Spinal cord (tissue), 10 donors: ENCODE results near the gene ESPL1. TPM values are rescaled to one million over a fixed set of nuclear protein-coding genes. Genes with fewer than 3 reads are reported as not detected.

ENCODE experiments used
- DNase-seq, 6 donors: peaks; one replicate each; pipeline versions ENCODE4 v3.0.0 to v3.0.0-alpha.2; 2013 to 2015; ENCODE audit warnings: low spot score in 6 of 6, low read depth in 4 of 6
- H3K27ac ChIP-seq: one replicate; pipeline ENCODE4 v1.5.1; 2013; ENCODE audit warnings: low read depth, low read length, control low read depth
- H3K27me3 ChIP-seq: one replicate; pipeline ENCODE4 v1.6.1; 2013; ENCODE audit warnings: low read length; ENCODE audit not compliant: control insufficient read depth, insufficient read depth
- H3K36me3 ChIP-seq: one replicate; pipeline ENCODE4 v1.6.1; 2013; ENCODE audit warnings: low read length; ENCODE audit not compliant: control insufficient read depth, insufficient read depth
- H3K4me1 ChIP-seq: one replicate; pipeline ENCODE4 v1.6.1; 2013; ENCODE audit warnings: low read length; ENCODE audit not compliant: control insufficient read depth, insufficient read depth
- H3K4me3 ChIP-seq: one replicate; pipeline ENCODE4 v1.5.1; 2013; ENCODE audit warnings: low read depth, low read length, control low read depth
- H3K9me3 ChIP-seq: one replicate; pipeline ENCODE4 v1.6.1; 2013; ENCODE audit warnings: low read length; ENCODE audit not compliant: control insufficient read depth, insufficient read depth
- WGBS: methylation state at CpG from one replicate; pipeline ENCODE4 v1.1.5; 2013; ENCODE audit warnings: missing lambda C conversion rate; ENCODE audit not compliant: insufficient coverage; 5-methylcytosine and 5-hydroxymethylcytosine counted together
- polyA plus RNA-seq, 2 donors: library from polyadenylated mRNA; unstranded; fragments of 120-200 nt; gene quantifications; one replicate each; pipeline ENCODE4 v1.2.1, GENCODE V29; 2013; ENCODE audit not compliant: insufficient read length in 2 of 2
- total RNA-seq, 2 donors: library from RNA; depleted of rRNA in 1 of 2; stranded (reverse); fragments of 120-200 nt in 1 of 2; fragments of >200 nt in 1 of 2; gene quantifications; one replicate each; pipeline versions ENCODE4 v1.2.3 to v1.2.4, GENCODE V29; 2013 to 2014
- donor health status: healthy.

ESPL1 gene
- total and polyA plus RNA-seq, 4 donors, result 3.0 to 9.2 (median 5.2) TPM

DNA sequence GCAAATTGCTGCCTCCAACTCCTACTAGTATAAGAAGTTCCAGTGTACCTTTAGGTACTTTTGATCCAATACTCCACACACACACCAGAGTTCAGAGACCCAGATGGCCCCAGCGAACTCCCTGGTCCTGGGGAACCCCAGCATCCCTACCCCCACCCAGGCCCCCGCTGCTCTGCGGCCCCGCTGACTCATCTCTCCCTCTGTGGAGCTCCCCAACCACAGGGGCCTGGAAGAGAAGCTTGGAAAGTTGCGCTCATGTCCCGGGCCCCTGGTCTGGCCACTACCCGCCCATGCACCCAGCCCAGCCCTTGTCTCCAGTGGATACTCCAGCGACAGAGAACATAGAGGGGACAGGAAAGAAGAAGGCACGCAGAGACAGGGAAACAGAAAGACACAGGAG lies 72.3 kb downstream of the ESPL1 start:
- Histone ChIP-seq H3K27ac (no peak overlapping the region), H3K9me3 (no peaks in the 10 kb centered on the region), H3K4me3 (no peak overlapping the region), H3K4me1 (peaks cover 24% of the 10 kb centered on the region), H3K36me3 (no peaks in the 10 kb centered on the region), H3K27me3 (peaks cover 21% of the 10 kb centered on the region)
- DNase-seq, result no peak
- 86% methylated on average over 8 of the region's 9 CpGs for WGBS

Other genes starting within 250 kb of the ESPL1 start
- 100 to 1,000 TPM in 1 of 2 donors, 10 to 100 TPM in 1; 23.1 to 117 TPM for gene TNS2, start 218.2 kb upstream of the ESPL1 start, total RNA-seq
- 100 to 1,000 TPM; 102 to 142 TPM for gene TNS2, start 218.2 kb upstream of the ESPL1 start, polyA plus RNA-seq
- 10 to 100 TPM; 34.1 to 34.5 TPM for gene SPRYD3, start 188.9 kb upstream of the ESPL1 start, total RNA-seq
- 10 to 100 TPM; 74.1 to 76.2 TPM for gene SPRYD3, start 188.9 kb upstream of the ESPL1 start, polyA plus RNA-seq
- 100 to 1,000 TPM in 1 of 2 donors, 10 to 100 TPM in 1; 96.6 to 149 TPM for gene IGFBP6, start 170.6 kb upstream of the ESPL1 start, total RNA-seq
- 10 to 100 TPM; 33.5 to 74.9 TPM for gene IGFBP6, start 170.6 kb upstream of the ESPL1 start, polyA plus RNA-seq
- not detected for gene SOAT2, start 164.8 kb upstream of the ESPL1 start, total RNA-seq
- under 1 TPM in 1 of 2 donors, not detected in 1; 0.21 TPM for gene SOAT2, start 164.8 kb upstream of the ESPL1 start, polyA plus RNA-seq
- gene ZNF740, start 87.6 kb upstream of the ESPL1 start, total RNA-seq, result 10 to 100 TPM; 20.1 to 26.1 TPM
- 10 to 100 TPM; 40.4 to 46.4 TPM for gene ZNF740, start 87.6 kb upstream of the ESPL1 start, polyA plus RNA-seq
- gene CSAD, start 87.4 kb upstream of the ESPL1 start, total RNA-seq, result 10 to 100 TPM; 22.3 to 34.4 TPM
- gene CSAD, start 87.4 kb upstream of the ESPL1 start, polyA plus RNA-seq, result 100 to 1,000 TPM in 1 of 2 donors, 10 to 100 TPM in 1; 48.1 to 127 TPM
- under 1 TPM; 0.61 to 0.79 TPM for gene ITGB7, start 61.0 kb upstream of the ESPL1 start, total RNA-seq
- gene ITGB7, start 61.0 kb upstream of the ESPL1 start, polyA plus RNA-seq, result under 1 TPM; 0.62 to 0.70 TPM
- 10 to 100 TPM; 12.2 to 18.2 TPM for gene RARG, start 36.1 kb upstream of the ESPL1 start, total RNA-seq
- gene RARG, start 36.1 kb upstream of the ESPL1 start, polyA plus RNA-seq, result 10 to 100 TPM; 10.8 to 20.1 TPM
- gene PFDN5, start 27.2 kb downstream of the ESPL1 start, total RNA-seq, result 100 to 1,000 TPM; 381 to 945 TPM
- 100 to 1,000 TPM; 566 to 570 TPM for gene PFDN5, start 27.2 kb downstream of the ESPL1 start, polyA plus RNA-seq
- gene MYG1, start 31.4 kb downstream of the ESPL1 start, total RNA-seq, result 10 to 100 TPM; 31.4 to 72.7 TPM
- 10 to 100 TPM; 86.8 to 93.5 TPM for gene MYG1, start 31.4 kb downstream of the ESPL1 start, polyA plus RNA-seq
- 10 to 100 TPM; 27.2 to 69.4 TPM for gene AAAS, start 53.3 kb downstream of the ESPL1 start, total RNA-seq
- gene AAAS, start 53.3 kb downstream of the ESPL1 start, polyA plus RNA-seq, result 10 to 100 TPM; 63.4 to 84.3 TPM
- gene SP7, start 68.1 kb downstream of the ESPL1 start, total RNA-seq, result under 1 TPM; 0.22 to 0.30 TPM
- gene SP7, start 68.1 kb downstream of the ESPL1 start, polyA plus RNA-seq, result under 1 TPM; 0.22 to 0.29 TPM
- 10 to 100 TPM; 38.1 to 55.2 TPM for gene SP1, start 111.9 kb downstream of the ESPL1 start, total RNA-seq
- gene SP1, start 111.9 kb downstream of the ESPL1 start, polyA plus RNA-seq, result 10 to 100 TPM; 31.3 to 32.6 TPM
- gene AMHR2, start 155.6 kb downstream of the ESPL1 start, total RNA-seq, result under 1 TPM; 0.50 to 0.61 TPM
- gene AMHR2, start 155.6 kb downstream of the ESPL1 start, polyA plus RNA-seq, result under 1 TPM in 1 of 2 donors, not detected in 1; 0.23 TPM
- 10 to 100 TPM; 14.9 to 33.7 TPM for gene PRR13, start 173.4 kb downstream of the ESPL1 start, total RNA-seq
- 10 to 100 TPM; 56.3 to 57.7 TPM for gene PRR13, start 173.4 kb downstream of the ESPL1 start, polyA plus RNA-seq
- gene PCBP2, start 183.8 kb downstream of the ESPL1 start, total RNA-seq, result 100 to 1,000 TPM; 287 to 360 TPM
- gene PCBP2, start 183.8 kb downstream of the ESPL1 start, polyA plus RNA-seq, result 100 to 1,000 TPM; 690 to 700 TPM
- gene MAP3K12, start 231.2 kb downstream of the ESPL1 start, total RNA-seq, result 10 to 100 TPM; 26.4 to 40.1 TPM
- gene MAP3K12, start 231.2 kb downstream of the ESPL1 start, polyA plus RNA-seq, result 10 to 100 TPM; 53.9 to 75.6 TPM
- 10 to 100 TPM; 22.5 to 43.6 TPM for gene TARBP2, start 233.0 kb downstream of the ESPL1 start, total RNA-seq
- gene TARBP2, start 233.0 kb downstream of the ESPL1 start, polyA plus RNA-seq, result 10 to 100 TPM; 40.4 to 46.2 TPM
- 1 to 10 TPM; 2.2 to 3.0 TPM for gene NPFF, start 239.2 kb downstream of the ESPL1 start, total RNA-seq
- 1 to 10 TPM; 5.9 to 7.7 TPM for gene NPFF, start 239.2 kb downstream of the ESPL1 start, polyA plus RNA-seq